Fibroblast of lung (primary cell): ENCODE data around the gene NLRC5. TPM values are rescaled to one million over a fixed set of nuclear protein-coding genes. Genes with fewer than 3 reads are reported as not detected.

ENCODE experiments used
- DNase-seq, 2 donors: peaks; one replicate each; pipeline versions ENCODE4 v3.0.0 to v3.0.0-alpha.2; 2010; ENCODE audit warnings: low read depth in 2 of 2
- H2AFZ ChIP-seq: 2 replicates; pipeline ENCODE4 v1.5.1; 2012; ENCODE audit warnings: low read length, control low read depth, inconsistent platforms
- H3K27ac ChIP-seq: 2 replicates; pipeline ENCODE4 v1.5.1; 2011; ENCODE audit warnings: low read length, control low read depth; ENCODE audit not compliant: insufficient read depth
- H3K27me3 ChIP-seq: 2 replicates; pipeline ENCODE4 v1.5.1; 2011; ENCODE audit warnings: mild to moderate bottlenecking, low read length; ENCODE audit not compliant: control insufficient read depth, insufficient read depth
- H3K36me3 ChIP-seq: 2 replicates; pipeline ENCODE4 v1.5.1; 2011; ENCODE audit warnings: low read length; ENCODE audit not compliant: control insufficient read depth, insufficient read depth
- H3K4me1 ChIP-seq: 2 replicates; pipeline ENCODE4 v1.5.1; 2011; ENCODE audit warnings: low read length; ENCODE audit not compliant: control insufficient read depth, insufficient read depth; ENCODE audit errors: extremely low read depth
- H3K4me2 ChIP-seq: 2 replicates; pipeline ENCODE4 v1.5.1; 2011; ENCODE audit warnings: low read length, control low read depth; ENCODE audit not compliant: insufficient read depth; ENCODE audit errors: extremely low read depth
- H3K4me3 ChIP-seq, 4 experiments: fragments of 200-600 bp in 1 of 4; sonication (generic) in 1 of 4; replicated peaks in 1 of 4; 2 replicates each; pipeline ENCODE4 v1.5.1; 2011 to 2016; ENCODE audit warnings: low read length in 4 of 4, low read depth in 3 of 4, mild to moderate bottlenecking in 3 of 4, control low read depth in 2 of 4, inconsistent platforms in 1 of 4, mixed read lengths in 1 of 4; ENCODE audit not compliant: insufficient read depth in 1 of 4; ENCODE audit errors: control extremely low read depth in 1 of 4
- H3K79me2 ChIP-seq: 2 replicates; pipeline ENCODE4 v1.5.1; 2012; ENCODE audit warnings: mild to moderate bottlenecking, low read length, inconsistent platforms; ENCODE audit not compliant: control insufficient read depth, insufficient read depth
- H3K9ac ChIP-seq: 2 replicates; pipeline ENCODE4 v1.5.1; 2011; ENCODE audit warnings: mild to moderate bottlenecking, low read length, control low read depth; ENCODE audit not compliant: insufficient read depth
- H3K9me3 ChIP-seq: 2 replicates; pipeline ENCODE4 v1.5.1; 2012; ENCODE audit warnings: low read depth, low read length; ENCODE audit not compliant: control insufficient read depth, insufficient read depth
- H4K20me1 ChIP-seq: 2 replicates; pipeline ENCODE4 v1.5.1; 2011; ENCODE audit warnings: low read length; ENCODE audit not compliant: control insufficient read depth, insufficient read depth; ENCODE audit errors: extremely low read depth
- CTCF ChIP-seq, 2 donors: IDR thresholded peaks in 1 of 2; conservative IDR thresholded peaks in 1 of 2; 1 replicate in 1 of 2; 2 replicates in 1 of 2; pipeline ENCODE4 v1.5.1; 2011 to 2012; ENCODE audit warnings: low read length in 2 of 2, control low read depth in 1 of 2, inconsistent platforms in 1 of 2, low read depth in 1 of 2, mild to moderate bottlenecking in 1 of 2
- EZH2 ChIP-seq: IDR thresholded peaks from 2 replicates; pipeline ENCODE4 v1.5.1; 2012; ENCODE audit warnings: low read length, control low read depth, mild to moderate bottlenecking; ENCODE audit errors: missing control alignments
- polyA plus RNA-seq, 2 donors: library from polyadenylated mRNA; depleted of rRNA in 1 of 2; stranded (reverse) in 1 of 2; unstranded in 1 of 2; fragments of >200 nt; gene quantifications; 2 replicates each; pipeline ENCODE4 v1.2.1, GENCODE V29; 2011 to 2012; ENCODE audit warnings: missing spikeins in 1 of 2
- total RNA-seq: library from RNA; depleted of rRNA; stranded (reverse); fragments of >200 nt; gene quantifications from 2 replicates; pipeline ENCODE4 v1.2.1, GENCODE V29; 2014

NLRC5 gene
- total and polyA plus RNA-seq, 2 donors (not counting 1 experiment from before 2014, with no cell fraction given) = 22.2 to 43.6 TPM

DNA sequence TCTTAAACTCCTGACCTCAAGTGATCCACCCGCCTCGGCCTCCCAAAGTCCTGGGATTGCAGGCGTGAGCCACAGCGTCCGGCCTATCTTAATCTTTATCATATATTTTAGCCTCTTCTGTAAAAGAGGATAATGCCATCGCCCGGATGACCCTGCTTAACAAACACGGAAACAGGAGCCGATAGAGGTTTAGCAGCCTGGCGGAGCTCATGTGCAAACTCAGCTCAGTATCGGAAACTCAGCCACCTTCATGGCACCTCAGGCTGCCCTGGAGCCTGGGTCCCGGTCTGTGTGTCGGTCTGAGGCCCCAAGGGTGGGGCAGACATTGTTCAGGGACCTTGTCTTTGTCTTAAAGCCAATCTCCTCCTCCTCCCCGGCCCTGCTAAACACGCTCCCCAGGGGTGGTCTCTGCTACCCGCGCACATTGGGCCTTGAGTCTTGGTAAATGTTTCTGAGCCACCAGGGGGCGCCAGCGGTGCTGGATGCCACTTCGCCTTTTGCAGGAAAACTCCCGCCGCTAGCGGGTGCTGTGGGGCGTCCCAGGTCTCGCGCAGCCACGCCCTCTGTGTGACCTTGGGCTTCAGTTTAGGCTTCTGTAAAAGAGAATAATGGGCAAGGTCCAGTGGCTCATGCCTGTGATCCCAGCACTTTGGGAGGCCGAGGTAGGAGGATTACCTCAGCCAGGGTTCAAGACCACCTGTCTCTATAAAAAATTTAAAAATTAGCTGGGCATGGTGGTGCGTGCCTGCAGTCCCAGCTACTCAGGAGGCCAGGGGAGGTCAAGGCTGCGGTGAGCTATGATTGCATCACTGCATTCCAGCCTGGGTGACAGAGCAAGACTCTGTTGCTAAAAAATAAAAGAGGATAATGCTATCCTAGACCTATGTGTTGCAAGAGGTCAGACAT lies 24.9 kb upstream of the NLRC5 start:
- Histone ChIP-seq H3K79me2 (no peaks in the 10 kb centered on the region), H3K9me3 (no peaks in the 10 kb centered on the region), H3K4me3 (no peak overlapping the region), H4K20me1 (no peaks in the 10 kb centered on the region), H3K4me2 (peak overlapping the region; percentile 35), H3K4me1 (peaks cover 18% of the 10 kb centered on the region), H3K9ac (no peak overlapping the region), H2AFZ (no peak overlapping the region), H3K27me3 (no peaks in the 10 kb centered on the region), H3K36me3 (no peaks in the 10 kb centered on the region), H3K27ac (peak overlapping the region; percentile 75)
- peak; percentile 77 to 92 for DNase-seq
- peak; percentile 40 to 71 for TF ChIP-seq CTCF (conservative IDR thresholded peaks at IDR 0.05 in 1 of 2, IDR thresholded peaks at IDR 0.05 in 1 of 2; ENCODE audit: low read depth in 1 of 2, low read length in 2 of 2)
- no peak for TF ChIP-seq EZH2

DNA sequence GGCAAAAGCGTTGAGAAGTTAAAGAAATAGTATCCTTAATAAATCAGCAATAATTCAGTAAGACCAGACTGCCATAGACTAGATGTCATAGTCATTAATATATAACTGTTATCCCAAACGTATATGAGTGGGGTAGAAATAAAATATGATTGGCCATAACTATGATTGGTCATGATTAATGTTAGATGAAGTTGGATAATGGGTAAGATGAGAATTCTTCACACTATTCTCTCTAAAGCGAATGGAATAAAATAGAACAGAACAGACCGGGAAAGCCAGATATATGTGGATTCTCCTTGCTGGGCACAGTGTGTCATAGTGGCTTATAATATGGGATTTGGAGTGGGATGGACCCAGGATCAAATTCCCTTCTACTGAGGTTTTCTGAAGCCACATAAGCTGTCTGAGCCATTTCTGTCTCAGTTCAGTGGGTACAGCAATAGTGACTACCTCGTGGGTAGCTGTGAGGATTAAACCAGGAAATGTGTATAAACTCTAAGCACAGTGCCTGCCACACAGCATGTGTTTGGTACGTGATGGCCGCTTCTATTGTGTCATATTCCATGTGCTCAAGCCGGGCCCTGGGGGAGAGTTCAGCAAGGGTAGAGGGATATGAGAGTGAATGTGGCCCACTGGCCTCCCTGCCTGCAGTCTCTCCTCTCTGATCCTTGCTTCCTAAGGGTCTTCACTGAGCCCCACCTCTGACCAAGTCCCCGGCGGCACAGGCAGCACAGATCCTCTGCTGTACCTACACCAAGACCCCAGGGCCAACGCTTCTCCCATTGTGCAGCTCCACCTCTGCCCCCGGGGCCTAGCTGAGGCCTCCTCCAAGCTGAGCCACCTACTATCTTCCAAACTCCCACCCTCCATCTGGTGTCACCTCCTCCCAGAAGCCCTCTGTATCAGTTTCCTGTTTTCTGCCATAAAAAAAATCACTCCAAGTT lies 23.9 kb upstream of the NLRC5 start:
- DNase-seq = no peak
- H3K9ac ChIP-seq = no peak overlapping the region
- no peak for TF ChIP-seq EZH2
- no peak for TF ChIP-seq CTCF (conservative IDR thresholded peaks at IDR 0.05 in 1 of 2, IDR thresholded peaks at IDR 0.05 in 1 of 2; ENCODE audit: low read depth in 1 of 2, low read length in 2 of 2)
- no peak overlapping the region for H3K4me3 ChIP-seq
- H3K27ac ChIP-seq = peak overlapping the region; percentile 75
- H2AFZ ChIP-seq = no peak overlapping the region
- H3K27me3 ChIP-seq = no peaks in the 10 kb centered on the region
- H3K4me1 ChIP-seq = peaks cover 18% of the 10 kb centered on the region
- H3K4me2 ChIP-seq = no peak overlapping the region
- no peaks in the 10 kb centered on the region for H4K20me1 ChIP-seq
- no peaks in the 10 kb centered on the region for H3K9me3 ChIP-seq
- H3K79me2 ChIP-seq = no peaks in the 10 kb centered on the region
- no peaks in the 10 kb centered on the region for H3K36me3 ChIP-seq

DNA sequence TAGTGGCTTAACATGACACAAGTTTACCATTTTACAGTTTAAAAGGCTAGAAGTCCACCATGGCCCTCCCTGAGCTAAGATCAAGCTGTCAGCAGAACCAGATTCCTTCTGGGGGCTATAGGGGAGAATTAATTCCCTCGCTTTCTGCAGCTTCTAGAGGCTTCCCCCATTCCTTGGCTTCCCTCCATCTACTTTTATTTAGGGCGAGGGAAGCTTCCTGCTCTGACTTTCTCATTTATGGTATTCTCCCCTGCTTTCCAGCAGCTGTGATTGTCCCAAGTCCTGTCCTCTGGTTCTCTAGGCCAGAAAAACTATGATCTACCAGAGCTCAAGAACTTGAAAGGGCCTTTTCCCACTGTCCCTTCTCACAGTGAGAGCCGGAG lies 23.3 kb upstream of the NLRC5 start:
- Histone ChIP-seq H3K27ac (peak overlapping the region; percentile 75), H2AFZ (peak overlapping the region; percentile 57), H3K79me2 (no peaks in the 10 kb centered on the region), H3K4me1 (peaks cover 18% of the 10 kb centered on the region), H3K9ac (no peak overlapping the region), H3K27me3 (no peaks in the 10 kb centered on the region), H3K9me3 (no peaks in the 10 kb centered on the region), H3K4me2 (no peak overlapping the region), H3K36me3 (no peaks in the 10 kb centered on the region), H3K4me3 (no peak overlapping the region), H4K20me1 (no peaks in the 10 kb centered on the region)
- no peak for DNase-seq
- no peak for TF ChIP-seq EZH2
